OCI-LY1 (cell line): ENCODE data around the gene ZFYVE28.

Experiments
- H2AFZ ChIP-seq: fragments of 200-600 bp; sonication (generic), shearing (Covaris generic); 2 replicates; pipeline ENCODE4 v1.6.0; 2014; ENCODE audit warnings: antibody characterized with exemption, mild to moderate bottlenecking, low read length
- H3F3A ChIP-seq: fragments of 200-600 bp; sonication (generic), shearing (Covaris generic); 2 replicates; pipeline ENCODE4 v1.6.0; 2014; ENCODE audit warnings: mild to moderate bottlenecking, antibody characterized with exemption, low read length, moderate library complexity; ENCODE audit not compliant: insufficient read depth
- H3K27ac ChIP-seq: fragments of 200-600 bp; sonication (generic); 2 replicates; pipeline ENCODE4 v1.5.1; 2014; ENCODE audit warnings: low read length, mixed run types, mild to moderate bottlenecking, low read depth; ENCODE audit not compliant: poor library complexity, severe bottlenecking
- H3K27me3 ChIP-seq: fragments of 200-600 bp; sonication (generic); 2 replicates; pipeline ENCODE4 v1.6.0; 2014; ENCODE audit warnings: antibody characterized with exemption, mild to moderate bottlenecking, low read length, moderate library complexity; ENCODE audit not compliant: insufficient read depth
- H3K36me3 ChIP-seq: fragments of 200-600 bp; sonication (generic); 2 replicates; pipeline ENCODE4 v1.6.1; 2014; ENCODE audit warnings: mild to moderate bottlenecking, antibody characterized with exemption, low read length, moderate library complexity, mixed read lengths; ENCODE audit not compliant: insufficient read depth
- H3K4me1 ChIP-seq: fragments of 200-600 bp; sonication (generic); 2 replicates; pipeline ENCODE4 v1.5.1; 2014; ENCODE audit warnings: mild to moderate bottlenecking, low read length, moderate library complexity; ENCODE audit not compliant: insufficient read depth, severe bottlenecking
- H3K4me2 ChIP-seq: fragments of 200-600 bp; sonication (generic), shearing (Covaris generic); 2 replicates; pipeline ENCODE4 v1.6.1; 2014; ENCODE audit warnings: low read length
- H3K4me3 ChIP-seq: fragments of 200-600 bp; sonication (generic); 2 replicates; pipeline ENCODE4 v1.5.1; 2014; ENCODE audit warnings: low read length, low read depth, mild to moderate bottlenecking, mixed read lengths; ENCODE audit not compliant: poor library complexity, severe bottlenecking
- H3K79me2 ChIP-seq: fragments of 200-600 bp; shearing (Covaris generic); 2 replicates; pipeline ENCODE4 v1.6.1; 2016; ENCODE audit warnings: mixed run types, low read length, mixed read lengths; ENCODE audit not compliant: insufficient read depth
- H3K9ac ChIP-seq: fragments of 200-600 bp; sonication (generic), shearing (Covaris generic); 2 replicates; pipeline ENCODE4 v1.6.1; 2014; ENCODE audit warnings: mild to moderate bottlenecking, low read length, mixed read lengths
- H3K9me2 ChIP-seq: fragments of 200-600 bp; sonication (generic), shearing (Covaris generic); 2 replicates; pipeline ENCODE4 v1.6.1; 2014; ENCODE audit warnings: low read depth, mild to moderate bottlenecking, low read length, mixed read lengths
- H3K9me3 ChIP-seq: fragments of 200-600 bp; shearing (Covaris generic); 2 replicates; pipeline ENCODE4 v1.6.1; 2014; ENCODE audit warnings: low read length, mixed read lengths
- H4K20me1 ChIP-seq: fragments of 200-600 bp; sonication (generic), shearing (Covaris generic); 2 replicates; pipeline ENCODE4 v1.6.0; 2016; ENCODE audit warnings: mild to moderate bottlenecking, low read length; ENCODE audit not compliant: insufficient read depth
- CTCF ChIP-seq: fragments of 200-600 bp; sonication (generic), shearing (Covaris generic); IDR thresholded peaks from 2 replicates; pipeline ENCODE4 v1.5.1; 2017; ENCODE audit warnings: mild to moderate bottlenecking, antibody characterized with exemption, low read length, moderate library complexity, mixed read lengths
- EZH2 ChIP-seq: fragments of 200-600 bp; sonication (generic), shearing (Covaris generic); IDR thresholded peaks from 2 replicates; pipeline ENCODE4 v1.8.0; 2017; ENCODE audit warnings: borderline replicate concordance, mixed run types, mild to moderate bottlenecking, antibody characterized with exemption, low read length, moderate library complexity, mixed read lengths

The ZFYVE28 gene

GRCh38 chr4:2449511-2450392, 31.3 kb upstream of the ZFYVE28 start:
- no peaks in the 10 kb centered on the region for H3F3A ChIP-seq
- no peaks in the 10 kb centered on the region for H3K9me3 ChIP-seq
- TF ChIP-seq CTCF (no peak), EZH2 (no peak)
- H3K4me3 ChIP-seq = no peak overlapping the region
- H3K9ac ChIP-seq = no peak overlapping the region
- H3K79me2 ChIP-seq = no peaks in the 10 kb centered on the region
- H3K27ac ChIP-seq = no peak overlapping the region
- no peaks in the 10 kb centered on the region for H3K9me2 ChIP-seq
- H4K20me1 ChIP-seq = no peaks in the 10 kb centered on the region
- no peaks in the 10 kb centered on the region for H3K4me1 ChIP-seq
- no peak overlapping the region for H2AFZ ChIP-seq
- H3K27me3 ChIP-seq = no peaks in the 10 kb centered on the region
- H3K4me2 ChIP-seq = no peak overlapping the region
- H3K36me3 ChIP-seq = no peaks in the 10 kb centered on the region

GRCh38 chr4:2449051-2449450, 30.6 kb upstream of the ZFYVE28 start:
- Histone ChIP-seq H3K9me2 (no peaks in the 10 kb centered on the region), H3K27ac (no peak overlapping the region), H3K4me1 (no peaks in the 10 kb centered on the region), H3F3A (no peaks in the 10 kb centered on the region), H3K27me3 (no peaks in the 10 kb centered on the region), H2AFZ (no peak overlapping the region), H3K4me2 (no peak overlapping the region), H3K9me3 (no peaks in the 10 kb centered on the region), H4K20me1 (no peaks in the 10 kb centered on the region), H3K79me2 (no peaks in the 10 kb centered on the region), H3K36me3 (no peaks in the 10 kb centered on the region), H3K9ac (no peak overlapping the region), H3K4me3 (no peak overlapping the region)
- TF ChIP-seq EZH2 (no peak), CTCF (no peak)

- H3K9me2 ChIP-seq = no peaks in the 10 kb centered on the region
- no peaks in the 10 kb centered on the region for H3K9me3 ChIP-seq
- no peak overlapping the region for H3K4me3 ChIP-seq
- no peak overlapping the region for H3K27ac ChIP-seq
- no peaks in the 10 kb centered on the region for H4K20me1 ChIP-seq
- H3K79me2 ChIP-seq = no peaks in the 10 kb centered on the region
- H3K4me1 ChIP-seq = no peaks in the 10 kb centered on the region
- TF ChIP-seq CTCF = no peak
- no peak for TF ChIP-seq EZH2
- H3K27me3 ChIP-seq = no peaks in the 10 kb centered on the region
- H3F3A ChIP-seq = no peaks in the 10 kb centered on the region
- H3K9ac ChIP-seq = no peak overlapping the region
- H3K36me3 ChIP-seq = no peaks in the 10 kb centered on the region
- no peak overlapping the region for H2AFZ ChIP-seq
- no peak overlapping the region for H3K4me2 ChIP-seq
Measured at GRCh38 chr4:2448589-2448988, 30.1 kb upstream of the ZFYVE28 start.
